ENCODE data around the gene ALDH3B1. TPM values are rescaled to one million over a fixed set of nuclear protein-coding genes. Genes with fewer than 3 reads are reported as not detected.
"Not testable (repeated sequence)": the region's sequence is repeated elsewhere in the genome, so short reads cannot be mapped to it uniquely, and the experiment has no call there.

ALDH3B1 gene
- total RNA-seq (2014; rRNA removed; shearing (Covaris generic)), result 13.3 and 17.4 TPM in 2 replicates

- DNase-seq (ENCODE audit: low read depth), result peak; percentile 94
Measured at GRCh38 chr11:68010090-68011041, at the start of gene ALDH3B1. Gene ALDH3B1 (plus strand): TSS chr11:68010327. CDS start chr11:68015298, 4,971 bp downstream.

- DNase-seq (ENCODE audit: low read depth), result not testable (repeated sequence)
Measured at GRCh38 chr11:67963217-67963616, 46.9 kb upstream of the ALDH3B1 start.

DNA sequence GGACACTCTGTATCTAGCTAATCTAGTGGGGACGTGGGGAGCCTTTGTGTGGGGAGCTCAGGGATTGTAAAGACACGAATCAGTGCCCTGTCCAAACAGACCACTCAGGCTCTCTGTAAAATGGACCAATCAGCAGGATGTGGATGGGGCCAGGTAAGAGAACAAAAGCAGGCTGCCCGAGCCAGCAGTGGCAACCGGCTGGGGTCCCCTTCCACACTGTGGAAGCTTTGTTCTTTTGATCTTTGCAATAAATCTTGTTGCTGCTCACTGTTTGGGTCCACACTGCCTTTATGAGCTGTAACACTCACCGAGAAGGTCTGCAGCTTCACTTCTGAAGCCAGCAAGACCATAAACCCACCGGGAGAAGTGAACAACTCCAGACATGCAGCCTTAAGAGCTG lies 46.2 kb upstream of the ALDH3B1 start:
- not testable (repeated sequence) for DNase-seq (ENCODE audit: low read depth)

- not testable (repeated sequence) for DNase-seq (ENCODE audit: low read depth)
Measured at GRCh38 chr11:67964746-67965145, 45.4 kb upstream of the ALDH3B1 start.

GRCh38 chr11:67965830-67966348 lies 44.2 kb upstream of the ALDH3B1 start:
- not testable (repeated sequence) for DNase-seq (ENCODE audit: low read depth)

GRCh38 chr11:67974746-67975145 lies 35.4 kb upstream of the ALDH3B1 start:
- DNase-seq (ENCODE audit: low read depth), result not testable (repeated sequence)

GRCh38 chr11:67978766-67979418 lies 31.2 kb upstream of the ALDH3B1 start:
- DNase-seq (ENCODE audit: low read depth), result not testable (repeated sequence)

GRCh38 chr11:67981226-67981625 lies 28.9 kb upstream of the ALDH3B1 start:
- DNase-seq (ENCODE audit: low read depth), result not testable (repeated sequence)

DNA sequence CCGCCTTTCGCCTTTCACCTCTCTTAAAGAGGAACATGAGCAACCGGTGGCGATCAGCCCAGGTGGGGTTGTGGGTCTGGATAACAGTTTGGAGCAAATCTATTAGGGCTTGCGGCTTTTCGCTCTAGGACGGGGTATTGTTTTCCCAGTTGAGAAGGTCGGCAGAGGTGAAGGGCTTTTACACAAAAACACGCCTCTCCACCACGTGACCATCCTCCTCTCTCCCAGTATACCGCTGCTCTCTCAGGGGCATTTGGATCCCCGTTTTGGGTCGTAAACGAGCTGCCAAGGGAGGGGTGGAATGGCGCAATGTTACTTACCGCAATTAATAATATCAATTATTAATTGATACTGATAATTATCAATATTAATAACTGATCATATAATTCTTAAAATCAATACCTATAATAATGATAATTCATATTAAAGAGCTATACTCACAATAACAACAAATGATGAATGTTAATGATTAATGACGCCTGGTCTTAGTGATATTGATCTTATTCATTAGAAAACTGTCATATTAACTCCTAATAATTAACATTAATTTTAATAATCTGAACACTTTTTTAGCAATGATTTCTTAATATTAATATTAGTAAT lies 27.8 kb upstream of the ALDH3B1 start:
- not testable (repeated sequence) for DNase-seq (ENCODE audit: low read depth)

DNA sequence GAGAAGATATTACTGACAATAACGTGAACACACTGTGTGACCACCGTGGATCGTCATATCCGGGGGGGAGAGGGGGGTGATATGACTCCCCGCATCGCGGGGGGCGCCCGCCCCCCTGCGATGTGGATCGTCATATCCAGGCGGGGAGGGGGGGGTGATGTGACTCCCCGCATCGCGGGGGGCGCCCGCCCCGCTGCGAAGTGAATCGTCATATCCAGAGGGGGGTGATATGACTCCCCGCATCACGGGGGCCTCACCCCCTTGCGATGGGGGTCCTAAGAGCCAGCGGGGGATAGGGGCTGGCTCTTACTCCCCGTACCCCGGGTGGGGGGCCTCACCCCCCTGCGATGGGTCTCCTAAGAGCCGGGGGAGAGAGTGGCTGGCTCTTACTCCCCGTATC lies 26.2 kb upstream of the ALDH3B1 start:
- no peak for DNase-seq (ENCODE audit: low read depth)

DNA sequence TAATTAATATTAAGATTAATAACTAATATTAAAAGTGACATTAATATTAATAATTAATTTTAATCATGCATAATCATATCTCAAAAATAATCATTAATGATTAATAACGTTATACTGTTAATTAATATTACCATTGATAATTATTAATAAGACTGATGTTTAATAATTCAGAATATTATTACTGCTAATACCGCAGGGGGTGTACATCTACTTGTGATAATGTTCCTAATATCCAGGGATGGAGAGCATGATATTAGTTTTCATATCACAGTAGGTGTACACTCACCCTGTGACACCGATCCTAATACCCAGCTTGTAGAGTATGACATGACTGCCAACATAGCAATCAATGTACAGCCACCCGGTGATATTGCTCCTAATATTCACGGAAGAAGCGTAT lies 24.8 kb upstream of the ALDH3B1 start:
- not testable (repeated sequence) for DNase-seq (ENCODE audit: low read depth)

DNA sequence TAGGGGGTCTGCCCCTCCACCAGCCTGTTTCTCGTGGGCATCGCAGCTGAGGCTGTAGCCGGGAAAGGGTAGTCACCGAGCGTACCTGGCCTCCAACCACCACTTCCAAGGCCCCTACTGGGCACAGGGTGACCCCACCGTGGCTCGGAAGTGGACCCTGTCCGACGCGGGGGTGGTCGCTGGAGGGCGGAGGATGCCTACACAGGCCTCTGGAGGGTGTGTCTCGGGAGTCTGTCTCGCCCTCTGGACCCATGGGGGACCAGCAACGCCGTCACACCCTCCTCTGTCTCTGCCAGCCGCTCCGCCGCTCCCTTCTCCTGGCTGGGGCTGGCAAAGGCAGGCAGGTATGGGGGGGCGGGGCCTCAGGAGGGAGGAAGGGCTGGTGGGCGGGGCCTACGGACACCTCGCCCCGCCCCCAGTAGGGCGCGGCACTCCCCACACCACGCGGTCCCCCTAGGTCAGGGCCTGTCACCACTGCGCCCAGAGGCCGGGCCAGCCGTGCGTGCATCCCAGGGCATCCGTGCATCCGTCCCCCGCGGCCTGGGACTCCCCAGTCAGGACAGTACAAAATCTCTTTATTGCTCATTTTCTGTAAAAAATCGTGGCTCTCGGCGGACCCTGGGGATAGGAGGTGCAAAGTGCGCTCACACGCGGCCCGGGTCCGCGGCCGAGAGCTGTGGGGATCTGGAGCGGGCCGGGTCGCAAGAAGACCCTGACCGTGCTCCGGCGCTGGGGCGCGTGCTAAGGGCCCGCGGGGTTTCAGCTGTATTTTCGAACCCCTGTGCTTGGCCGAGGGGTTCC lies 19.4 kb upstream of the ALDH3B1 start:
- not testable (repeated sequence) for DNase-seq (ENCODE audit: low read depth)

DNA sequence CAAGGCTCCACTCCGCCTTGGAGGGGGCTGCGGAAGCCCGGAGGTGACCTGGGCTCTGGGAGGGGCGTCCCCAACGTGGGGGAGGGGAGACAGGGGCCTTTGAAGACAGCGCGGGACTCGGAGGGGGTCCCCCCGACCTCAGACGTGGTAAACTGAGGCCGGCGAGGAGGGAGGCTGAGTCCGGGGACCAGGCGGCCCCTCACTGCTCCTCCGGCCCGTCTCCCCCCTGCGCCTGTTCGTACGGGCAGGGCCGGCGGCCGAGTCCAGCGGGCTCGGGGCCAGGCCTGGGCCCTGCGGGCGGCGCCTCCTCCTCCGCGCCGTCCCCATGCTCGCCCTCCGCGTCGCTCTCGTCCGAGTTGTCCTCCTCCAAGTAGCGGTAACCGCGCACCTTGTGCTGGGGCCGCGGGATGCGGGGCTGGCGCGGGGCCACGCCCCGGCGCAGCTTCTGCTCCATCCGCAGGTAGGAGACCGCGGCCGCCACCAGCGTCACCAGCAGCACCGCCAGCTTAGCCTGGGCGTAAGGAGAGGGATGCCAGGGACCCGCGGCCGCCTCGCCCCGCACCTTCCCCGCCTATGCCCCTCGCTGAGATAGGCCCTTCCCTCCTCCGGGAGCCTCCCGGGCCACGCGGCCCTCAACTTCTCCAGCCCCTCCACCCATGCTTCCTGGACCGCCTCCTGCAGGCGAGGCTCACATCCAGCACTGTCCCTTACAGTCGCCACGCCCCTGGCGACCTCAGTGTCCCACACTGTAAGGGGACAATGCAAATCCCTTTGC lies 18.6 kb upstream of the ALDH3B1 start:
- DNase-seq (ENCODE audit: low read depth), result not testable (repeated sequence)

DNA sequence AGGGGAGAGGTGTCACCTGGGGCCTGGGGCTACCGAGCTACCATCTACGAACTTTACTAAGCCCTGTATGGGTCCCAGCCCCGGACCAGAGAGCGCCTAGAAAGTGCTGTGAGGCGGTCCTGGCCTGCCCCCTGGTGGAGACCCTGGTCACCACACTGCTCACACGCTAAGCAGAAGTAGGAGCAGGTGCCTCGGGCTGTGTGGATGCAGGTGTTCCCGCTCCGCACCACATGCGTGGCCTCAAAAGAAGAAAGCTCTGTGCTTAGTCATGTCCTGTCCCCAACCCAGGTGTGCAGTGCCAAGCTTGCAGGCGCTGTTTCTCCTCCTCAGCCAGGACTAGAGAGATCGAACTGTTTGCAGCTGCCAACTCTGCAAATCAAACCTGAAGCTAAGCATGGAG lies 16.3 kb upstream of the ALDH3B1 start:
- DNase-seq (ENCODE audit: low read depth), result not testable (repeated sequence)

GRCh38 chr11:67994387-67994786 lies 15.7 kb upstream of the ALDH3B1 start:
- DNase-seq (ENCODE audit: low read depth), result not testable (repeated sequence)

DNA sequence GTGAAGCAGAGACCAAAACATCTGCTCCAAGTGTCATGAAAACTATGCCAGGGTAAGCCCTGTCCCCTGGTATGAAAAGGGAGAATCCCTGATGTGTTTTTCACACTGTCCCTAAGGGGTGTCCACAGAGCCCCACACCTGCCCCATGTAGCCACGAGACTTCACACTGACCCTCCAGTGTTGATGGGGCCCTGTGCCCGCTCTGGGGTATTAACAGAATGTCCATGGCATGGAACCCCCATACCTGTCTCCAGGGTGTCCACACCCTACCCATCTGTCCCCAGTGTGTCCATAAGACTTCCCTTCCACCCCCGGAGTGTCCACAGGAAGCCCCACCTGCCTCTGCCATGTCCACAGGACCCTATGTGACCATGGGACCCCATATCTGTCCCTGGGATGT lies 15.0 kb upstream of the ALDH3B1 start:
- DNase-seq (ENCODE audit: low read depth), result not testable (repeated sequence)

- DNase-seq (ENCODE audit: low read depth), result not testable (repeated sequence)
Measured at GRCh38 chr11:67995579-67995978, 14.5 kb upstream of the ALDH3B1 start.

- DNase-seq (ENCODE audit: low read depth), result no peak
Measured at GRCh38 chr11:67996051-67996450, 14.1 kb upstream of the ALDH3B1 start.

- DNase-seq (ENCODE audit: low read depth), result no peak
Measured at GRCh38 chr11:67996622-67997474, 13.3 kb upstream of the ALDH3B1 start.

All from RPMI7951 (cell line).